K562 (cell line): Measurements from ENCODE around the gene OTOGL.
"Not testable (repeated sequence)": the region's sequence is repeated elsewhere in the genome, so short reads cannot be mapped to it uniquely, and the experiment has no call there.

Experiments
- CBX5 ChIP-seq: IDR thresholded peaks from 2 replicates; pipeline ENCODE4 v1.6.1; 2014; ENCODE audit warnings: low read depth, borderline replicate concordance
- DPF2 ChIP-seq: fragments of 450-650 bp; IDR thresholded peaks from 2 replicates; pipeline ENCODE4 v1.6.1; 2016
- KAT8 ChIP-seq: fragments of 450-650 bp; IDR thresholded peaks from 2 replicates; pipeline ENCODE4 v1.6.1; 2016; ENCODE audit warnings: low read depth, mild to moderate bottlenecking
- TF ChIP-seq, protein P1 (sequence below): sonication (generic); formaldehyde crosslinking; IDR thresholded peaks from 2 replicates; pipeline ENCODE4 v1.5.0; 2020; ENCODE audit warnings: missing genetic modification reagents

DNA sequence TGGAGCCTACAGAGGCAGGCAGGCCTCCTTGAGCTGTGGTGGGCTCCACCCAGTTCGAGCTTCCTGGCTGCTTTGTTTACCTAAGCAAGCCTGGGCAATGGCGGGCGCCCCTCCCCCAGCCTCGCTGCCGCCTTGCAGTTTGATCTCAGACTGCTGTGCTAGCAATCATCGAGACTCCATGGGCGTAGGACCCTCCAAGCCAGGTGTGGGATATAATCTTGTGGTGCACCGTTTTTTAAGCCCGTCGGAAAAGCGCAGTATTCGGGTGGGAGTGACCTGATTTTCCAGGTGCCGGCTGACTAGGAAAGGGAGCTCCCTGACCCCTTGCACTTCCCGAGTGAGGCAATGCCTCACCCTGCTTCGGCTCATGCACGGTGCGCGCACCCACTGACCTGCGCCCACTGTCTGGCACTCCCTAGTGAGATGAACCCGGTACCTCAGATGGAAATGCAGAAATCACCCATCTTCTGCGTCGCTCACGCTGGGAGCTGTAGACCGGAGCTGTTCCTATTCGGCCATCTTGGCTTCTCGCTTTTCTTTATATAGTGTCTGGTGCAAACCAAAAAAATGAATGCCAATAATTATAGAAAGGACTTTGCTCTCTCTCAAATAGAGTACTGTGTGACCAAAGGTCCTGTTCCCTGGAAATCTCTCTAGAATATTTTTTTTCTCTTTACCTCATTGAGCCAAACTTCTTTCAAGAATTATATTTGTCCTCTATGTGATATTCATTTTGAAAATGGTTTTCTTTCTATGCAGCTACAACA is 50.4 kb downstream of the OTOGL start:
- TF ChIP-seq CBX5, DPF2, KAT8: not testable (repeated sequence)
- TF ChIP-seq, protein P1, sequence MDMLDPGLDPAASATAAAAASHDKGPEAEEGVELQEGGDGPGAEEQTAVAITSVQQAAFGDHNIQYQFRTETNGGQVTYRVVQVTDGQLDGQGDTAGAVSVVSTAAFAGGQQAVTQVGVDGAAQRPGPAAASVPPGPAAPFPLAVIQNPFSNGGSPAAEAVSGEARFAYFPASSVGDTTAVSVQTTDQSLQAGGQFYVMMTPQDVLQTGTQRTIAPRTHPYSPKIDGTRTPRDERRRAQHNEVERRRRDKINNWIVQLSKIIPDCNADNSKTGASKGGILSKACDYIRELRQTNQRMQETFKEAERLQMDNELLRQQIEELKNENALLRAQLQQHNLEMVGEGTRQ (CRISPR knock-in tag) = not testable (repeated sequence)
